Thyroid gland (tissue), 4 donors: Measurements from ENCODE around the gene INPP5B.

Experiments
- POLR2A ChIP-seq, 2 donors: fragments of 450-650 bp; IDR thresholded peaks; one replicate each; pipeline ENCODE4 v1.6.1; 2017; ENCODE audit warnings: antibody characterized with exemption in 2 of 2, mild to moderate bottlenecking in 2 of 2, moderate library complexity in 1 of 2
- TF ChIP-seq, protein P1 (sequence below), 6 experiments: fragments of 200-600 bp in 3 of 6; fragments of 450-650 bp in 3 of 6; sonication (generic) in 3 of 6; IDR thresholded peaks; one replicate each; pipeline ENCODE4 v1.5.1; 2016 to 2019; ENCODE audit warnings: antibody characterized with exemption in 6 of 6, mild to moderate bottlenecking in 2 of 6, inconsistent platforms in 1 of 6, moderate library complexity in 1 of 6

- TF ChIP-seq, protein P1, sequence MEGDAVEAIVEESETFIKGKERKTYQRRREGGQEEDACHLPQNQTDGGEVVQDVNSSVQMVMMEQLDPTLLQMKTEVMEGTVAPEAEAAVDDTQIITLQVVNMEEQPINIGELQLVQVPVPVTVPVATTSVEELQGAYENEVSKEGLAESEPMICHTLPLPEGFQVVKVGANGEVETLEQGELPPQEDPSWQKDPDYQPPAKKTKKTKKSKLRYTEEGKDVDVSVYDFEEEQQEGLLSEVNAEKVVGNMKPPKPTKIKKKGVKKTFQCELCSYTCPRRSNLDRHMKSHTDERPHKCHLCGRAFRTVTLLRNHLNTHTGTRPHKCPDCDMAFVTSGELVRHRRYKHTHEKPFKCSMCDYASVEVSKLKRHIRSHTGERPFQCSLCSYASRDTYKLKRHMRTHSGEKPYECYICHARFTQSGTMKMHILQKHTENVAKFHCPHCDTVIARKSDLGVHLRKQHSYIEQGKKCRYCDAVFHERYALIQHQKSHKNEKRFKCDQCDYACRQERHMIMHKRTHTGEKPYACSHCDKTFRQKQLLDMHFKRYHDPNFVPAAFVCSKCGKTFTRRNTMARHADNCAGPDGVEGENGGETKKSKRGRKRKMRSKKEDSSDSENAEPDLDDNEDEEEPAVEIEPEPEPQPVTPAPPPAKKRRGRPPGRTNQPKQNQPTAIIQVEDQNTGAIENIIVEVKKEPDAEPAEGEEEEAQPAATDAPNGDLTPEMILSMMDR (IDR thresholded peaks at IDR 0.05) = no peak
- no peak for TF ChIP-seq POLR2A (IDR thresholded peaks at IDR 0.05)
Measured at GRCh38 chr1:37854406-37854805, 92.4 kb downstream of the INPP5B start.
